Stimulated activated CD8-positive, alpha-beta memory T cell treated with anti-CD3 and anti-CD28 coated beads, Interleukin-7, amount 100 ng/mL, for 48 hours (primary cell): Measurements from ENCODE around the gene TUBA3E.
"Not testable (repeated sequence)": the region's sequence is repeated elsewhere in the genome, so short reads cannot be mapped to it uniquely, and the experiment has no call there.

Experiments used
- DNase-seq, 2 donors: peaks; one replicate each; pipeline ENCODE4 v3.0.0-alpha.2; 2020; ENCODE audit warnings: low read depth in 1 of 2; ENCODE audit errors: extremely low read depth in 1 of 2

TUBA3E gene

DNA sequence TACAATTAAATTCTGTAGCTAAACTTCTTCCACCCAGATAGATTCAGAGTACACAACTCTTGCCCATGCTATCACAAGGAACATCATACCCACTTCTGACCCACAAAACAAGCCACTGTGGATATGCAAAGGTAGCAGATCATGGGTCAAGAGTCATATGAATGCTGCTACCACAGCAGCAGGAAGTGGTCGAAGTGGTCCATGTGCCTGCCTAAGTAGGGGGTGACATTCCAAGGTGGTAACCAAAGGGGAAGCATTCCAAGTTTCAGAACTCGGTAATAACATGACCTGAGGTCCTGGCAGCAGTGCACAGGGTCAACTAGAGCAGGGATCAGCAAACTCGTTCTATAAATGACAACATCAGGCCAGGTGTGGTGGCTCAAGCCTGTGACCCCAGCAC, 5.8 kb downstream of the TUBA3E start:
- DNase-seq, result not testable (repeated sequence)

- not testable (repeated sequence) for DNase-seq
Measured at GRCh38 chr2:130191319-130191718, 6.9 kb downstream of the TUBA3E start.

DNA sequence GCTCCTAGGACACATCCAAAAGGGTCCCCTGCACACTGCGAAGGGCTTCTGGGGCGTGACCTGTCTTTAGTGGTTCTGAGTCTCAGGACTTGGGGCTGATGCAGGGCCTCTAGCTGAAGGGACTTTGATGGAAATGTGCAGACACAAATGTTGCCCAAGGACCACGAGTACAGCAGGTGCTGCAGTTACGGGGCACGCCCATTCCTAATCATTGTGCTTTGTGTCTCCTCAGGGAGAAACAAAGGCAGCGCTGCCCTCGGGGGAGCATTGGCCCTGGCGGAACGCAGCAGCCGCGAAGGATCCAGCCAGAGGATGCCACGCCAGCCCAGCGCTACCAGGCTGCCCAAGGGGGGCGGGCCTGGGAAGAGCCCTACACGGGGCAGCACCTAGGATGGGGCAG, 8.0 kb downstream of the TUBA3E start:
- no peak for DNase-seq

DNA sequence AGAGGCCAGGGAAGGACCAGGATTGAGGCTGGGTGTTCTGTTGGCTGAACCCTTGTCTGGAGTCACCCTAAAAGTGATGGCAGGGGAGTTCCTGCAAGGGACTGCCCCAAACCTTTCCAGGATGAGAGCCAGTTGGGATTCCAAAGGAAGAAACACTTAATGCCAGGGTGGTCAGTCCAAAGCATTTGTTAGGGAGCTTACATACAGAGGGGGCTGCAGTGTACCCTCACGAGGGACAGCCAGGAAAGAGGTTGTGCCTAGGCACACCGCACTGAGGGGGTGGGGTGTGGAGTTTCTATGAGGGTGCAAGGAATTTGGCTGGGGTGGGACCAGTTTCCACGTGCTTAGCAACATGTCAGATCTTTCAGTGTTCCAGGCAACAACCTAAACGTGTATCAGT, 9.3 kb downstream of the TUBA3E start:
- not testable (repeated sequence) for DNase-seq

DNA sequence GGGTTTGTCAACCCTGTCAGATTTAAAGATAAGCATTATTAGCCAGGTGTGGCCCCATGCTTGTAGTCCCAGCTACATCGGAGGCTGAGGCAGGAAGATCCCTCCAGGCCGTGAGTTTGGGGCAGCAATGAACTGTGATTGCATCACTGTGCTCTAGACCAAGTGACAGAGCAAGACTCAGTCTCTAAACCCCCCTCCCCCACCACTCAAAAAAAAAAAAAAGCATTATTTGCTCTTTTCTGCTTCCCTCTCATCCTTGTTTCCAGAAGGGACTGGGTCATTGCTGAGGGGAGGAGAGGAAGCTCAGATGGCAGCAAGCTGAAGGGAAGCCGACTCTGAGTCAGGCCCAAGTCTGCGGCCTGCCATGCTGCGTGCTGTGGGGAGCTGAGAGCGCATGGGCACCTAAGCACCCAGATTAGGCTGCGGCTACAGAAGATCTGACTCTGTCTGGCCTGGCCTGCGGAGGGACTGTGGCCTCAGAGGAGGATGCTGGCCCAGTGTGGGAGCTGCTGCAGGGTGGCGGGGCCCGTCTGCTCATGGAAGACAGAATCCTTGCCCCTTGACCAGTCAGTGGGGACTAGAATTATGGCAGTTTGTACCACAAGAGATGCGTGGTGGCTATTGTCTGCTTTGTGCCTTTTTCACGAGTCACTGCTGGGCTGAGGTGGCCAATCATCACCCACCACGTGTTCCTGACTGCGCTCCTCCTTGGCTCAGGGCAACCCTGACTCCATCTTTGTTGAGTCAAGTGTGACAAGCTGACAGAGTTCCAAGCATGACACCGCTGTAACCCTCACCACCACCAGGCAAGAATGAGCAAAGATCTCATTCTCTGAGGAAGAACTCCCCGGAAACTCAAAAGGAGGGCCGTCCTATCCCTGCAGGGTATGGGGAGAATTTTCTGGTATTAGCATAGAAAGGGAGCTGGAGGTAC, 10.1 kb downstream of the TUBA3E start:
- not testable (repeated sequence) for DNase-seq

- no peak for DNase-seq
Measured at GRCh38 chr2:130187268-130187667, 11.0 kb downstream of the TUBA3E start.

GRCh38 chr2:130186391-130186790, 11.8 kb downstream of the TUBA3E start:
- DNase-seq, result no peak

DNA sequence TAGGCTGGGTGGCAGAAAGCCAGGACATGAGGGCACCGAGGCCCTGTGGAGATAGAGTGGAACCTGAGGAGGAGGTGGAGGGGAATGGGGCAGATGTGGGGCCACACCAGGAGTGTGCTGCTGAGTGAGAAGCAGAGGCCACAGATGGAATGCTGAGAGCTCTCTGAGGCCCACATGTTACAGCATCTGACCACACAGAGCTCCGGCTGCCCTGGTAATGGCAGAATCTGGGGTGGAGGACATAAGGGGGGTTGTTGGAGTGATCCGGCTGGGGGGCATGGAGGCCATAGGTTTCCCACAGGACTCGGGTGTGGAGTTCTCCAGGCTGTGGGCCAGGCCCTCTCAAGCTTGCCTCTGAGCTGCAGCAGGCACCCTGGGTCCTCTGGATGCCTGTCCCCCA, 12.3 kb downstream of the TUBA3E start:
- DNase-seq, result no peak

DNA sequence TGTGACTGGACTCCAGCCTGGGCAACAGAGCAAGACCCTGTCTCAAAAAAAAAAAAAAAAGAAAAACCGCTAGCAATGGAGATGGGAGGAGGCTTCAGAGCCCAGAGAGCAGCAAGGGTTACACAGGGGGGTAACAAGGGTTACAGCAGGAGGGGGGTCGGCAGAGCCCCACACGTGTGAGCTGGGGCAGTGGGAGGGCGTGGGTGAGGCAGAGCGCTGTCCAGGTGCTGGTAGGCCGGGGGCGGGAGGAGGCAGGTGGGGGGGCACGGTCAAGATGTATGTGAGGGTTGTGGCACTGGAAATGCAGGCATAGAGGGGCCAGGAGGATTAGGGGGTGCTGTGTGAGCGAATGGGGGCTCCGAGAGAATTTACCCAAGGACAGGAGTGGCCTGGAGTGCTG, 12.8 kb downstream of the TUBA3E start:
- DNase-seq, result no peak

DNA sequence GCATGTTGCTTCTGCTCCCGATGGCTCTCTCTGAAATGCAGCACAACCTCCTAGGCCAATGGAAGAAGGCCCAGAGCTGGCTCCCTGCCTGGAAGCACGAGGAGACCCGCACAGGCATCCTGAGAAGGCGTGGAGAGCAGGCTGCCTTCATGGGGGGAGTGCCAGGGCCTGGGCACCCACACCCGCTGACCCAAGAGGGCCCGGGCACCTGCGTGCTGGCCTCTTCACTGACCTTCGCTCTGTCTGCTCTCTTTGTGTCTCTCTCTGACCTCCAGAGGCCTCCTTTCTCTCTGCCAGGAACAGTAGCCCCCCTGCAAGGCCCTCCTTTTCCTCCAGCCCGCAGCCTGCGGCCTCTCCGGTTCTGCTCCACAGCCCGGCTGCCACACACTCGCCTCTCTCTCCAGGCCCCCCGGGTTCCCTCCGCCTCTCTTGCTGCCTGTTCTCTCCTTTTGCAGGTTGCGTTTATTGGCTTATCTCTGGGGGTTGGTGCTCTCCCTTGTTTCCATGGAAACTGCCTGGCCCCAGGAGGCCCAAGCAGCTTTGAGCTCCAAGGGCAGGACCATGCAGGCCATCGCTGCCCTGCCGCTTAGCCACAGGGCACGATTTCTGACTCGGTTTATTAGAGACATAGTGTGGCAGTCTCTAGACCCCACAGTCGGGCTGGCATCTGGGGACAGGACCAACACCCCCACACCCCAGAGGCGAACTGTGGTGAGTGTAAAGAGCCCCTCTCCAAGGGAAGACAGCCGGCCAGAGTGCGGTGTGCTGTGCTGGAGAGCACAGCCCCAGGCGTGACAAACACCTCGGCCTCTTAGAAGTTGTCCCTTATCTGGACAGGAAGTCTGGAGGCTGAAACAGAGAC, 14.5 kb downstream of the TUBA3E start:
- no peak for DNase-seq

- not testable (repeated sequence) for DNase-seq
Measured at GRCh38 chr2:130182826-130183511, 15.3 kb downstream of the TUBA3E start.

DNA sequence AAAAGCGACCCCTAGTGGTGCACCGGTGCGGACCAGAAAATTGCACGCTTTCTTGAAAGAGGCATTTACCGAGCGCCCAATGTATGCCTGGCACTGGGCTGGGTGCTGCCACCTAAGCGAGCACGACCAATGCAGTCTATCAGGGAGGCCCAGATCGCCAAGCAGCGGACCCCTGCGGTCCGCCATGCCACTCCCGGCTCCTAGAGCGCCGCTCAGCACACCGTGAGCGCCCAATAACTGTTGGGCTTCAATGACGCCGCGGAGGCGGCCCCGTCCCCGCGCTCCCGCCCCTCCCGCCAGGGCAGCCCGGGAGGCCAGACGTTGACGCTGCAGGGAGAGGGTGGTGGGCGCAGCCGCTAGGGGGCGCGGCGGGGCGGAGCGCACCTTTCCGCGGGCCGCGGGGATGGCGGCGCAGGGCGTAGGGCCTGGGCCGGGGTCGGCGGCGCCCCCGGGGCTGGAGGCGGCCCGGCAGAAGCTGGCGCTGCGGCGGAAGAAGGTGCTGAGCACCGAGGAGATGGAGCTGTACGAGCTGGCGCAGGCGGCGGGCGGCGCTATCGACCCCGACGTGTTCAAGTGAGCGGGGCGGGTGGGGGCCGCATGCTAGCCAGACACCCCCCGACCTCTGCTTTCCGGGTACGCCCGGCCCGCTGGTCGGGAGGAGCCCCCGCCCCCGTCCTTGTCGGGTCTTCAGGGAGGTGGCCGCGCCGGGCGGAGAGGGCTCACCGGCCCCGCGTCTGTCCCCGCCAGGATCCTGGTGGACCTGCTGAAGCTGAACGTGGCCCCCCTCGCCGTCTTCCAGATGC, 16.2 kb downstream of the TUBA3E start, which contains the start of gene MZT2B:
Gene MZT2B (plus strand): TSS at position 383 of the 803 bp plus-strand sequence. CDS start 21 bp downstream, at position 404.
- DNase-seq, result peak; percentile 76 to 78

GRCh38 chr2:130181325-130181879, 16.8 kb downstream of the TUBA3E start, which contains the start of gene SMPD4:
TSS of gene SMPD4 (minus strand) at chr2:130181602. CDS start at chr2:130176592, 5,010 bp downstream.
- peak; percentile 93 to 96 for DNase-seq

- not testable (repeated sequence) for DNase-seq
Measured at GRCh38 chr2:130180404-130181324, 17.6 kb downstream of the TUBA3E start.

- not testable (repeated sequence) for DNase-seq
Measured at GRCh38 chr2:130174866-130175265, 23.4 kb downstream of the TUBA3E start.

- DNase-seq, result no peak
Measured at GRCh38 chr2:130169896-130170295, 28.3 kb downstream of the TUBA3E start.

DNA sequence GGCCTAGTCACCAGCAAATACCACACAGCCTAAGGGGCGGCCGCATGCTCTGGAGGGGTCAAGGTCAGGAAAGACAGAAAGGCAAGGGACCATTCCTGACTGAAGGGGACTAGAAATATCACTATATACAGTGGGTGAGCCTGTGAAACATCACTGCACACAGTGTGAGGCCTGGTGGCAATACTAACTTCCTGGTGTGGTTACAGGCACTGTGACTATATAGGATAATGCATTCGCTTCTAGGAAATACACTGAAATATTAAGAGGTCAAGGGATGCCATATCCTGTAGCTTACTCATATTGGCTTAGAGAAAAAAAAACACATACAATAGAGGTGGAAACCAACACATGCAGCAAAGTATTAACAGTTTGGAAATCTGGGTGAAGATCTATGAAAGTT, 29.1 kb downstream of the TUBA3E start:
- not testable (repeated sequence) for DNase-seq

GRCh38 chr2:130166611-130167010, 31.6 kb downstream of the TUBA3E start:
- not testable (repeated sequence) for DNase-seq
